GM10266 (cell line): ENCODE measurements around the gene CRKL.

ENCODE experiments used
- DNase-seq: peaks from one replicate; pipeline ENCODE4 v3.0.0; 2012; ENCODE audit errors: extremely low spot score
- CTCF ChIP-seq: IDR thresholded peaks from 2 replicates; pipeline ENCODE4 v1.5.1; 2012; ENCODE audit warnings: mild to moderate bottlenecking, low read depth; ENCODE audit not compliant: control insufficient read depth, insufficient read depth; ENCODE audit errors: missing control alignments

CRKL gene

GRCh38 chr22:20964799-20965103, 47.5 kb downstream of the CRKL start:
- no peak for DNase-seq
- TF ChIP-seq CTCF = no peak

- no peak for TF ChIP-seq CTCF
These were observed 48.1 kb downstream of the CRKL start for GRCh38 chr22:20965104-20965887.

GRCh38 chr22:20965888-20966855, 49.0 kb downstream of the CRKL start:
- no peak for TF ChIP-seq CTCF
- no peak for DNase-seq

More at GRCh38 chr22:20965104-20965887, 48.1 kb downstream of the CRKL start:
- no peak for DNase-seq

- no peak for TF ChIP-seq CTCF
- DNase-seq = no peak
These were observed 49.9 kb downstream of the CRKL start, which contains the start of gene AIFM3 for GRCh38 chr22:20966883-20967696. TSS of gene AIFM3 (plus strand) at chr22:20967255. CDS start at chr22:20967945, 690 bp downstream.

GRCh38 chr22:20967697-20968211, 50.5 kb downstream of the CRKL start:
- TF ChIP-seq CTCF = no peak
- no peak for DNase-seq

GRCh38 chr22:20968281-20968977, 51.2 kb downstream of the CRKL start:
- DNase-seq = no peak
- TF ChIP-seq CTCF = no peak
